Measurements from ENCODE around the gene ACTG1. TPM values are rescaled to one million over a fixed set of nuclear protein-coding genes. Genes with fewer than 3 reads are reported as not detected.
A peak's percentile ranks its signal among the peaks of the same experiment; 100 is the strongest.

Gene ACTG1
- total and polyA plus RNA-seq, 2 experiments from 2014 or later = 1,036 to 2,883 TPM

DNA sequence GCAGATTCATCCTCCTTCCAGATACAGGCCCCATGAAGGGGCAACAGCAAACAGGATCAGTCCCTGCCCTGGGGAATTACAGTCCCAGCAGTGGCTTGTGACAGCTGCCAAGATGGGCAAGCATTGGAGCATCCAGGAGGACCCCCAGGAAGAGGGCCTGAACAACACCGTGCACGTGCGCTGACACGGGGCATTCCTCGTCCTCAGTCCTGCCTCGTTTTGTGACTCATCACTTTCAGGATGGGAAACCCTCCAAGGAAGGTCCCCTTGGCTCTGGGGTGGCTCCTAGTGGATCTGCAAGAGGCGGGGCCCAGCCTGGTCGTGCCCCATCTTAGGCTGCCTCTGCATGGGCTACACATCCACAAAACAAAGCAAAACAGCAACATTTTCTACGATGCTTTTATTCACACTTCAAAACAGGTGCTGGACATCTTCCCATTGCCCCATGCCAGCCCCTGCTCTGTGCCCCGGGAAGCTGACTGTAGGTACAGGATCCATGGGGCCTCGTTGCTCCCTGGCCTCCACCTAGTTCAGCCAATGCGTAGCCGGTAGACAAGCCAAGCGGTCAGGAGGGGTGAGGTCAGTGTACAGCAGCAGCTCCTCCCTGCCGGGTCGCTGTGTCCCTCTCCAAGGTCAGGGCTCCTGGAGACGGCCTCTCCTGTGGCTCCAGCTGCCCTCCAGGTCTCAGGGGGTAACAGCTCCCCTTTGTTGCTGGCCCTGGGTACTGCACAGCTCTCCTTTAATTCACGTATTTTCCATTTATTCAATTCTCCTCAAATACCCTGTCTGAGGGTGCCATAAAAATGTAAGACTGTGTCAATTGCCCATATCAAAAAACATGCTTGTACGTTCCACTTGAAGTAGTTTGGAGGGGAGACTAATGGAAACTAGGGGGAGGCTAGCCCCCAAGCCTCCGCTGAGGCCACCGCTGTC lies 32.2 kb downstream of the ACTG1 start:
- Histone ChIP-seq H3K27ac (no peak overlapping the region), H3K36me3 (no peaks in the 10 kb centered on the region), H3K4me1 (ENCODE audit: low read depth) (peaks cover 31% of the 10 kb centered on the region), H3K9me3 (ENCODE audit: low read depth) (no peaks in the 10 kb centered on the region), H3K27me3 (no peaks in the 10 kb centered on the region), H3K4me3 (no peak overlapping the region)
- peak in 1 of 2 donors; percentile 80 for DNase-seq (ENCODE audit: low read depth in 1 of 2, low spot score in 1 of 2)
- peak; percentile 17 for TF ChIP-seq CTCF (IDR thresholded peaks at IDR 0.05; ENCODE audit: low read depth, low read length)

DNA sequence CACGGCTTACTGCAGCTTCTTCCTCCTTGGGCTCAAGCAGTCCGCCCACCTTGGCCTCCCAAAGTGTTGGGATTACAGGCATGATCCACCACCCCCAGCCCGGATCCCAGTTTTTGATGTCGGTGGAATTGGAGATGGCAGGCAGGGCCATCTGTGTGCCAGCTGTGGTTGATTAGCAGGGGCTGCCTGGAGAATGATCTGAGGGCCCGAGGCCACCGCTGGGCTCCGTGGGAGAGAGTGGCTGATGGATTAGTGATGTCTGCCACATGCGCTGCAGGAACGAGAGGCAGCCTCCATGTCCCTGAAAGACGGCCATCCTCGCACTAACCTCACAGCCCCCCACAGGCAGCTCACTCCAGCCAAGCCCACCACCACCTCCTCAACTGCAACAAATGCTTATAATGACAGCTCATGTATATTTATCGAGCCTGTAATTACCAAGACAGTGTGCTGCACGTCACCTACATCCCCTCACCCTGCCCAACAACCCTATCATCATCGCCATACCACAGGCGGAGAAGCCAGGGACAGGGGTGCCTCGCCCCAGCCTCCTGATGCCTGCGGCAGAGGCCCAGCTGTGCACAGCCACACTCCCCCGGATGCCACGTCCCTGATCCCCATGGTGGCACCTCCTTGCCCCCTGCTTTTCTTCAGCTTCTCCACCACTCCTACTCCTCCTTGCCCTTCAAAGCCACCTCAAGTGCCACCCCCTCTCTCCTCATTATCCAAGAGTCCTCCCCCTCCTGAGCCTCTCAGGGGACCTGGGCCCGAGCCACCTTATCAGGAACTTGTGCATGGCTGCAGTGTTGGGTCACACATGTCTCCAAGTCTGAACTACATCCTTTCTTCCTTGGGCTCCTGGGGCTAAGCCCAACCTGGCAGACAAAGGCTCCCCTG lies 33.2 kb downstream of the ACTG1 start:
- peaks cover 31% of the 10 kb centered on the region for H3K4me1 ChIP-seq (ENCODE audit: low read depth)
- no peak overlapping the region for H3K4me3 ChIP-seq
- no peak for DNase-seq (ENCODE audit: low read depth in 1 of 2, low spot score in 1 of 2)
- H3K9me3 ChIP-seq (ENCODE audit: low read depth) = no peaks in the 10 kb centered on the region
- H3K27me3 ChIP-seq = no peaks in the 10 kb centered on the region
- no peaks in the 10 kb centered on the region for H3K36me3 ChIP-seq
- TF ChIP-seq CTCF (IDR thresholded peaks at IDR 0.05; ENCODE audit: low read depth, low read length) = no peak
- no peak overlapping the region for H3K27ac ChIP-seq

GRCh38 chr17:81478119-81478518 lies 34.5 kb downstream of the ACTG1 start:
- no peak for TF ChIP-seq CTCF (IDR thresholded peaks at IDR 0.05; ENCODE audit: low read depth, low read length)
- H3K4me3 ChIP-seq = no peak overlapping the region
- H3K9me3 ChIP-seq (ENCODE audit: low read depth) = no peaks in the 10 kb centered on the region
- H3K27ac ChIP-seq = no peak overlapping the region
- no peak for DNase-seq (ENCODE audit: low read depth in 1 of 2, low spot score in 1 of 2)
- H3K4me1 ChIP-seq (ENCODE audit: low read depth) = peaks cover 21% of the 10 kb centered on the region
- no peaks in the 10 kb centered on the region for H3K36me3 ChIP-seq
- no peaks in the 10 kb centered on the region for H3K27me3 ChIP-seq

DNA sequence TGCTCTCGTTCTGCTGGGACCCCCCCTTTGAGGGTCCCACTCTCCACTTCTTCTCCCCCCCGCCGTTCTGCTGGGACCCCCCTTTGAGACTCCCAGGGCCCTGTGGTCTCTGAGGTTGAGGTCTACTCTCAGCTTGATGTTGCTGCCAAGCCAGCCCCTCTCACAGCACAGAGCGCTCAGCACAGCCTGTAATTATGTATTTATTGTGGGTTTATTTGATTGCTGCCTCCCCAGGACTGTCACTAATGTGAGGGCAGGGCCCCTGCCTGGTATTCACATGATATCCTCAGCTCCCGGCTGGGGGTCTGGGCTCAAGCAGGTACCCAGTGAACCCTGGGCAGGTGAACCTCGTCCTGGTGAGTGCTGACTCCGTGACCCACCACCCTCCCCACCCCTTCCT lies 35.4 kb downstream of the ACTG1 start:
- no peaks in the 10 kb centered on the region for H3K9me3 ChIP-seq (ENCODE audit: low read depth)
- no peaks in the 10 kb centered on the region for H3K36me3 ChIP-seq
- H3K4me3 ChIP-seq = no peak overlapping the region
- H3K27ac ChIP-seq = no peak overlapping the region
- DNase-seq (ENCODE audit: low read depth in 1 of 2, low spot score in 1 of 2) = no peak
- no peak for TF ChIP-seq CTCF (IDR thresholded peaks at IDR 0.05; ENCODE audit: low read depth, low read length)
- no peaks in the 10 kb centered on the region for H3K27me3 ChIP-seq
- peaks cover 15% of the 10 kb centered on the region for H3K4me1 ChIP-seq (ENCODE audit: low read depth)

GRCh38 chr17:81476635-81477034 lies 36.0 kb downstream of the ACTG1 start:
- no peak for DNase-seq (ENCODE audit: low read depth in 1 of 2, low spot score in 1 of 2)
- Histone ChIP-seq H3K27ac (no peak overlapping the region), H3K9me3 (ENCODE audit: low read depth) (no peaks in the 10 kb centered on the region), H3K27me3 (no peaks in the 10 kb centered on the region), H3K36me3 (no peaks in the 10 kb centered on the region), H3K4me1 (ENCODE audit: low read depth) (peaks cover 12% of the 10 kb centered on the region), H3K4me3 (no peak overlapping the region)
- no peak for TF ChIP-seq CTCF (IDR thresholded peaks at IDR 0.05; ENCODE audit: low read depth, low read length)
